CD4-positive, alpha-beta T cell treated with Interleukin-21 for 1 hour (primary cell): ENCODE data around the gene TOM1L2.

Experiments
- DNase-seq: peaks from one replicate; pipeline ENCODE4 v3.0.0-alpha.2; 2020

Gene TOM1L2

GRCh38 chr17:17798010-17798556, 174.1 kb downstream of the TOM1L2 start:
- no peak for DNase-seq

- no peak for DNase-seq
Measured at GRCh38 chr17:17797119-17797809, 174.9 kb downstream of the TOM1L2 start.

GRCh38 chr17:17796787-17797061, 175.5 kb downstream of the TOM1L2 start:
- no peak for DNase-seq

GRCh38 chr17:17795946-17796786, 176.0 kb downstream of the TOM1L2 start:
- no peak for DNase-seq

GRCh38 chr17:17795296-17795695, 176.9 kb downstream of the TOM1L2 start:
- no peak for DNase-seq

- no peak for DNase-seq
Measured at GRCh38 chr17:17794382-17794781, 177.8 kb downstream of the TOM1L2 start.
